BLaER1 (cell line): ENCODE measurements around the gene TMEM176B.
A peak's percentile ranks its signal among the peaks of the same experiment; 100 is the strongest.

Source experiments
- H3K27ac ChIP-seq: shearing (Covaris generic); formaldehyde crosslinking; 2 replicates; pipeline ENCODE4 v1.8.1; 2022
- H3K27me3 ChIP-seq: shearing (Covaris generic); formaldehyde crosslinking; 2 replicates; pipeline ENCODE4 v1.8.1; 2022
- H3K36me3 ChIP-seq: shearing (Covaris generic); formaldehyde crosslinking; 2 replicates; pipeline ENCODE4 v1.8.1; 2022
- H3K4me1 ChIP-seq: shearing (Covaris generic); formaldehyde crosslinking; 2 replicates; pipeline ENCODE4 v1.8.1; 2022
- H3K4me2 ChIP-seq: shearing (Covaris generic); formaldehyde crosslinking; 2 replicates; pipeline ENCODE4 v1.8.1; 2022
- H3K4me3 ChIP-seq: shearing (Covaris generic); formaldehyde crosslinking; 2 replicates; pipeline ENCODE4 v1.8.1; 2022
- H3K9ac ChIP-seq: shearing (Covaris generic); formaldehyde crosslinking; 2 replicates; pipeline ENCODE4 v1.8.1; 2022
- H3K9me3 ChIP-seq: shearing (Covaris generic); formaldehyde crosslinking; 2 replicates; pipeline ENCODE4 v1.8.1; 2022
- H4K20me1 ChIP-seq: shearing (Covaris generic); formaldehyde crosslinking; 2 replicates; pipeline ENCODE4 v1.8.1; 2022
- Cebpa-rat ChIP-seq: shearing (Covaris generic); IDR thresholded peaks from 2 replicates; pipeline ENCODE4 v1.8.1; 2022

The TMEM176B gene

DNA sequence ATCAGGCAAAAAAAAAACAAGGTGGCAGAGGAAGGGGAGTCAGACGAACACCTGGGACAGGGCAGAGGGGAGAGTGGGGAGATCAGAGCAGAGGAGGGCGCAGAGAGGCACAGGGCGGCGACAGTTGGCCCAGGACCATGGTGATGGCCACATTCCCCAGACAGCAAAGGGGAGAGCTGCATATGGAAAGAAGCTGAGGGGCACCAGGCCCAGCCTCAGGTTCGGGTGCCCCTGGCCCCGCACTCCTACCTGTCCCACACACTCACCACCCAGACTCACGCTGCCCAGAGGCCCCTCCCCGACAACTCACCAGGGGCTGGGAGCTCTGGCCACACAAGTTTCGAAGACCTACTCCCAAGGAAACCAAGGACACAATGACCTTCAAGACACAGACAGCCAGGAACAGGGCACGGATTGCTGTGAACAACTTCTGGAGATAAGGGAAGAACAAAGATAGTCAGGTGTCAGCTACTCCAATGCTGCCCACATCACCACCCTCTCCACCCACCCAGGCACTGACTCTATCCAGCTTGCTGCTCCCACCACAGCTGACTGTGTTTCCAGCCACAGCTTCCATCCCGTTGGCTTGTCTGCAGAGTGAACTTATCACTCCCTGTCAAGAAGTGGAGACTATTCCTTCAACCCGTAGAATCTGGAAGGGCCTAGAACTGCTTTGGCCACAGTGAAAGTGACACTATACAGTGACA, 8.3 kb downstream of the TMEM176B start:
- no peak overlapping the region for H3K4me2 ChIP-seq
- no peak for TF ChIP-seq Cebpa-rat
- H3K4me1 ChIP-seq = peaks cover 22% of the 10 kb centered on the region
- H3K4me3 ChIP-seq = no peak overlapping the region
- H3K27me3 ChIP-seq = no peaks in the 10 kb centered on the region
- H4K20me1 ChIP-seq = no peaks in the 10 kb centered on the region
- no peaks in the 10 kb centered on the region for H3K9me3 ChIP-seq
- no peak overlapping the region for H3K27ac ChIP-seq
- H3K9ac ChIP-seq = no peak overlapping the region
- H3K36me3 ChIP-seq = no peaks in the 10 kb centered on the region

DNA sequence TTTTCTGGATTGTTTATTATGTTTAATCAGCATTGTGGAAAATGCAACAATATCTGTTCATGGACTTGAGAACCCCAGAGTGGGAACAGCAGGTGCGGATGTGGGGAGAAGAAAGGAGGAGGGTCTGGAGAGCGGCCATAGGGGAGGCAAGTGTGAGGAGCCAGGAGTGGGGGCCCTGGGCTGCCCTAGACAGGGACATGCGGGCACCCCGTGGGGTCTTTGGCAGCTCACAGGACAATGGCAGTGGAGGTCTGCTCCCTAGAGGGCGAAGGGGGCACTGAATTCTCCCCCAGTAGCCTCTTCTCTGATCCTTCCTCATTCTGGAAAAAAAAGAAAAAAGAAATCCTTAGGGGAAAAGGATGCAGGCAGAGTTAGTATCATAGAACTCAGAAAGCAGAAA, 8.9 kb downstream of the TMEM176B start:
- Histone ChIP-seq H3K9ac (no peak overlapping the region), H3K9me3 (no peaks in the 10 kb centered on the region), H3K4me2 (no peak overlapping the region), H3K27ac (no peak overlapping the region), H3K4me3 (no peak overlapping the region), H3K27me3 (no peaks in the 10 kb centered on the region), H3K4me1 (peaks cover 22% of the 10 kb centered on the region), H4K20me1 (no peaks in the 10 kb centered on the region), H3K36me3 (no peaks in the 10 kb centered on the region)
- no peak for TF ChIP-seq Cebpa-rat

DNA sequence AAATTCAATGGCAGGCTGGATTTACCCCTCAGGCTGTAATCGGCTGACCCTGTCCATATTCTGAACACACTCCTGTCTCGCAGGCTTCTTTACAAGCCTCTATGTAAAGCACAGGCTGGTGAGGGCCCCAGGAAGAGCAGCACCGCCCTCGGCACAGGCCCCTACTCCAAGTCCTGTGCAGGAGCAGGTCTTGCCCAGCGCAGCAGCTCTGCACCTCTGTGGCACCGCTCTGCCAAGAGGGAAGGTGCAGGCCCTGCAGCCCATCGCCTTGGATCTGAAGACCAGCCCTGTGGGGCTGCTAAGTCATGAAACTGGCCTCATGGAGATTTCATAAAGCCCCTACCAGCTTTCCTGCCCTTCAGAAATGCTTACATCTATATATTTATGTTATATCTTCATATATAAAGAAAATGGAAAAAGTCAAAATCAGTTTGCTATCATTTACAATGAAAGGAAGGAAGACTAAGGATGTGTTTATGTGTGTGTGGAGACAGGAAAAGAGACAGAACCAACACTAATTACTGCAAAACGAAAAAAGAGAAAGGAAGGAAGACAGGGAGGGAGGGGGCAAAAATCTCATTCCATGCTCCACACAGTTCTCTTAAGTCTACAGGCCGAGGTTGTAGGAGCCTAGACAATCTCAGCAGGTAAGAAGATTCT, 9.6 kb downstream of the TMEM176B start:
- Histone ChIP-seq H3K27me3 (no peaks in the 10 kb centered on the region), H3K36me3 (no peaks in the 10 kb centered on the region), H3K4me3 (no peak overlapping the region), H3K4me2 (no peak overlapping the region), H3K4me1 (peaks cover 23% of the 10 kb centered on the region), H3K9me3 (no peaks in the 10 kb centered on the region), H3K9ac (no peak overlapping the region), H3K27ac (no peak overlapping the region), H4K20me1 (no peaks in the 10 kb centered on the region)
- TF ChIP-seq Cebpa-rat = no peak

DNA sequence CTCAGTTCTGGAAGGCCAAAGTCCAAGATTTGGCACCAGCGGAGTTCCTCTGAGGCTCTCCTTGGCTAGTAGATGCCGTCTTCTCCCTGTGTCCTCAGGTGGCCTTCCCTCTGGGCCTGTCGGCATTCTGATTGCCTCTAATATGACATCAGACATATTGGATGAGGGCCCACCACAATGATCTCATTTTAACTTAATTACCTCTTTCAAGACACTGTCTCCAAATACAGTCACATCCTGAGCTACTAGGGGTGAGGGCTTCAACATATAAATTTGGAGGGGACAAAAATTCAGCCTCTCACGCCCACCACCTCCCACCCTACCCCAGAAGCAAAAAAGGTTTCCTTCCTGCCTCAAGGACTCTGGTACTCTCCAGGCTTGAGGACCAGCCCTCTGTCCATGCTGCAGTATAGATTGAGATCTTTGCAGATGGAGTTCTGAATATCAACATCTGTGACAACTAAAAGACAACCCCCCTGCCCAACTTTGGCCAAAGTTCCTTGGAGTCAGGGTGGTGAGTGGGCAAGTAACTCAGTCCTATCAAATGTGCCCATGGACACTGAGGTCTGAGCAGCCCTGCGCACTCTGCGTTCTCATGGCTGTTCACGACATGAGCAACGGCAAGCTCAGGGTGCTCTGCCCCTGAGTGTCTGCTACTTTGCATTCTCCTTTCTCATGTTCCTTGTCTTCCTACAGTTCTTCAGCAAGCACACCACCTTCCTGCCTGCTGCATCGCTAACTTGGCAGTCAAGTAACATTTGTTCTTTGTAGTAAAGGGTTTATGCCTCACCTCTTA, 11.5 kb downstream of the TMEM176B start:
- Histone ChIP-seq H4K20me1 (no peaks in the 10 kb centered on the region), H3K9me3 (no peaks in the 10 kb centered on the region), H3K9ac (0 out of 2 replicates have a peak overlapping the region, but pooled peaks have one; percentile 15), H3K4me3 (no peak overlapping the region), H3K27ac (peak overlapping the region; percentile 59; the same call in 1 of the 2 replicates), H3K36me3 (no peaks in the 10 kb centered on the region), H3K4me1 (peaks cover 25% of the 10 kb centered on the region), H3K4me2 (peak overlapping the region; percentile 57), H3K27me3 (no peaks in the 10 kb centered on the region)
- TF ChIP-seq Cebpa-rat = no peak

DNA sequence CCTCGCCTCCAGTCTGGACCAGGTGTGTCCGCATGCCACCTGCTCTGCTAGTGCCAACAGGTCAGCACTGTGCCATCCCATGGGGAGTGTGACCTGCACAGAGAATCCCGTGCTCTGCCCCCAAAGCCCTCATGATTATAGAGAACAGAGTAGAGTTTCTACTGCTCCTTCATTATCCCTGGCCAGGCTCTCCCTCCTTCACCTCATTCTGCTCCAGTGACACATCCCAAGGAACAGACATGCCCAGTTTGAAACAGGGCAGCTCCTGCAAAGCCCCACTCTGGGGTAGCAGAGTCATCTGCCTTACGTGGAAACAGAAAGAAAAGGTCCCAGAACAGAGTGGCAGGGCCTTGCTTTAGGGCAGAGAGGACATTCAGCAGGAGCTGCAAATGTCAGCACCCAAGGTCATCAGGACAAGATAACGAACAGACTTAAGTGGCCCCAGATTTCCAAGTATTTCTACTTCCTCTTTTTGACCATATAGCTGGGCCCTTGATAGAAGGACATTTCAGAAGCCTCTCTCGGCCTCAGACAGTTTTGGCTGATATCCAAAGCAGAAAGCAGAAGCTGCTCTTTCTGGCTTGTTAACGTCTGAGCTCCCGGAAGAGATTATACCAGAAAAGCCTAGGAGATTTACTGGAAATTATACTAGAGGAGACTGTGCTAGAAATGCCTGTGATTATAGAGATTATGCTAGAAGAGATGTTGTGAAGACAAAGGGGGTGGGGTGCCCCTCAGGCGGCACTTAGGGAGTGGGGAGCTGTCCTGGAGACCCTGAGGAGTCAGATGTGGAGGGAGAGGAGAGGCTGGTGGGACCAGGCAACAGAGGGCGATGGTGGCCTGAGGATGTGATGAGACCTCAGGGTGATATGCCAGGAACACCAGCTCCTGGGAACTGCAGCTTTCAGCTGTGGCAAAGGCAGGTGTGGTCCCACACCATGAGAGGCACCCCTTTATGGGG, 12.6 kb downstream of the TMEM176B start:
- Histone ChIP-seq H3K9ac (peak overlapping the region; percentile 15; the same call in 1 of the 2 replicates), H3K4me1 (peaks cover 25% of the 10 kb centered on the region), H3K9me3 (no peaks in the 10 kb centered on the region), H3K4me3 (no peak overlapping the region), H4K20me1 (no peaks in the 10 kb centered on the region), H3K27me3 (no peaks in the 10 kb centered on the region), H3K36me3 (no peaks in the 10 kb centered on the region), H3K27ac (peak overlapping the region; percentile 59), H3K4me2 (peak overlapping the region; percentile 57)
- TF ChIP-seq Cebpa-rat = no peak

DNA sequence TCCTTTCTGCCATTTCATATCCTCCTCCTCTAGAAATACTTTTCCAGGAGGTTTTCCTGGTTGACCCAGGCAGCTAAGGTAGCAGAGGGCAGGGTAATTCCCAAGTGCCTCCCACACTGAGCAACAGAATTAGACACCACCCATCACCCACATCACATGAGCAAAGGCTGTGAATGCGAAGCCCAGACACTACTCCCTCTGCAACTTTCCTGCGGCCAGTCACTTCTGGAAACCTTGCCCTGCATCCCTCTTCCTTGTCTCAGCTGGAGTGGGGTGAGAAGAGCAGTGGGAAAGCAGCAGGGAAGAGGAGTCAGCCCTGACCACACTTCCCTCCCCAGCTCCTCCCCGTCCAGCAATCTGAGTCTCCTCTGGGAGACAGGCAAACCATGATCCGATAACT, 15.2 kb downstream of the TMEM176B start:
- Histone ChIP-seq H3K36me3 (no peaks in the 10 kb centered on the region), H3K4me2 (no peak overlapping the region), H3K9me3 (no peaks in the 10 kb centered on the region), H3K4me1 (peaks cover 29% of the 10 kb centered on the region), H3K9ac (no peak overlapping the region), H3K27ac (no peak overlapping the region), H4K20me1 (no peaks in the 10 kb centered on the region), H3K27me3 (no peaks in the 10 kb centered on the region), H3K4me3 (no peak overlapping the region)
- no peak for TF ChIP-seq Cebpa-rat

DNA sequence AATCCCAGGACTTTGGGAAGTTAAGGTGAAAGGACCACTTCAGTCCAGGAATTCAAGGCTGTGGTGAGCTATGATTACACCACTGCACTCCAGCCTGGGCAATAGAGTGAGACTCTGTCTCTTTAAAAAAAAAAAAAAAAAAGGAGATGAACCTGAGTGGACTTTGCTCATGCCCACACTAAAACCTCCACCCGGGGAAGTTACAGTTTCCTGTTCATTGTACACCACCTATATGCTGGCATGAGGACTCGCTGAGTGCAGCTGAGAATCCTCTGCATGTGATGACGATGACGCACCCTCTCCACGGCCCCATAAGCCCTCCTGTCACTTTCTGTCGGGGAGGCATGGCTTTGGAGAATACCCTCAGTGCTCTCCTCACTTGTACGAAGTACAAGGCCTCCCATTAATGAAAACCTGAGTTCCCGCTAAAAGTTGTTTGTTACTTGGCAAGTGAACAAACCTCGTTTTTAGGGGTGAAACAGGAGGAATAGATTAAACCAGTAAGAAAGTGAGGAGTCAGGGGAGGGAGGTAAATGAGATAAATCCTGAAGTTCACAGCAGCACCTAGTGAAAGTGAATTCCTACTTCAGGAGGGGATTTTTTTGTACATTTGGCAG, 15.9 kb downstream of the TMEM176B start:
- no peak overlapping the region for H3K27ac ChIP-seq
- no peaks in the 10 kb centered on the region for H3K9me3 ChIP-seq
- no peak overlapping the region for H3K4me3 ChIP-seq
- no peak for TF ChIP-seq Cebpa-rat
- no peak overlapping the region for H3K4me2 ChIP-seq
- no peaks in the 10 kb centered on the region for H4K20me1 ChIP-seq
- peaks cover 29% of the 10 kb centered on the region for H3K4me1 ChIP-seq
- no peaks in the 10 kb centered on the region for H3K27me3 ChIP-seq
- H3K9ac ChIP-seq = no peak overlapping the region
- no peaks in the 10 kb centered on the region for H3K36me3 ChIP-seq

DNA sequence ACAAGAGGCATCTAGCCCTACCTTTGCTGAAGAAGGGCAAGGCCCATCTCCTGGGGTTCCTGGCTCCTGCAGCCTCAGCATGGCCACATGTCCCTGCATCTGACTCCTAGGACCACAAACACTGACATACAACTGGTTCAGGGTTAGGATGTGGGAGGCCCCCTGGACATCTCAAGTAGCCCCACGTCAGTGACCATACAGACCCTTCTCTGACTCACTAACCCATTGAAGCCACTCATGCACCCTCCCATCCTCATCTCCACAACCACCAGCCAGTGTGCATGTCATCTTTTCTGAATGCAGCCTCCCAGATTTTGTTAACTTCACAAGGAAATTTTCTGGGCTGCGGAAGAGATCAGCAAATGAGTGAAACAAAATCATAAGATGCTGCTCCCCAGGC, 18.2 kb downstream of the TMEM176B start:
- H3K27ac ChIP-seq = no peak overlapping the region
- H3K9ac ChIP-seq = no peak overlapping the region
- H3K9me3 ChIP-seq = no peaks in the 10 kb centered on the region
- H3K4me2 ChIP-seq = no peak overlapping the region
- TF ChIP-seq Cebpa-rat = no peak
- no peak overlapping the region for H3K4me3 ChIP-seq
- H3K4me1 ChIP-seq = peaks cover 14% of the 10 kb centered on the region; the same call in 1 of the 2 replicates
- H3K36me3 ChIP-seq = no peaks in the 10 kb centered on the region
- no peaks in the 10 kb centered on the region for H3K27me3 ChIP-seq
- H4K20me1 ChIP-seq = no peaks in the 10 kb centered on the region

DNA sequence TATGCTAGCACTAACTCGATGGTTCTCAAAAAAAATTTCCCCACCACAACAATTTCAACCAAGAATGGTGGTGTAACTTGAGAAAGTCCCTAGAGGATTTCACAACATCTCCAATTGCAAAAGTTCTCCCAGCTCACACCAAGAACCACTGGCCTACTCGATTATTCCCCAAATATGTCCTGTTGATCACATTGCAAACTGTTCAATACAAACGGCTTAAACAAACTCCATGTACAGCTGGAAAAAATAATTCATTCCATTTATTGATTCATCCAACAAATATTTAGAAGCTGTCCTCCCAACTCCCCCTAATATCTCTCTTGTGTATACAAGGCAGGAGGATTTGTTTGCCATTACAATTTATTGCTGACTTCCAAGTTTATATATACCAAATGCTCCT, 19.1 kb downstream of the TMEM176B start:
- Histone ChIP-seq H4K20me1 (no peaks in the 10 kb centered on the region), H3K9me3 (no peaks in the 10 kb centered on the region), H3K36me3 (no peaks in the 10 kb centered on the region), H3K4me2 (no peak overlapping the region), H3K9ac (no peak overlapping the region), H3K27ac (no peak overlapping the region), H3K4me3 (no peak overlapping the region), H3K27me3 (no peaks in the 10 kb centered on the region), H3K4me1 (peaks cover 13% of the 10 kb centered on the region; the same call in 1 of the 2 replicates)
- TF ChIP-seq Cebpa-rat = no peak; the same call in 1 of the 2 replicates
